Karpas-422 (cell line): ENCODE results near the gene AGAP1. TPM values are rescaled to one million over a fixed set of nuclear protein-coding genes. Genes with fewer than 3 reads are reported as not detected.

Experiments
- DNase-seq: peaks from one replicate; pipeline ENCODE4 v3.0.0-alpha.2; 2015
- H2AFZ ChIP-seq: fragments of 200-600 bp; sonication (generic); 2 replicates; pipeline ENCODE4 v1.6.1; 2014; ENCODE audit warnings: antibody characterized with exemption, low read length, mixed read lengths
- H3K27ac ChIP-seq: fragments of 200-600 bp; sonication (generic); 2 replicates; pipeline ENCODE4 v1.5.1; 2014; ENCODE audit warnings: mild to moderate bottlenecking, low read length, moderate library complexity
- H3K27me3 ChIP-seq: fragments of 200-600 bp; sonication (generic); 2 replicates; pipeline ENCODE4 v1.6.1; 2014; ENCODE audit warnings: low read length, mixed read lengths
- H3K36me3 ChIP-seq: fragments of 200-600 bp; sonication (generic); 2 replicates; pipeline ENCODE4 v1.6.1; 2014; ENCODE audit warnings: low read length, mixed read lengths; ENCODE audit not compliant: insufficient read depth
- H3K4me1 ChIP-seq: fragments of 200-600 bp; sonication (generic); 2 replicates; pipeline ENCODE4 v1.6.1; 2014; ENCODE audit warnings: mild to moderate bottlenecking, low read length, mixed read lengths
- H3K4me2 ChIP-seq: fragments of 200-600 bp; sonication (generic); 2 replicates; pipeline ENCODE4 v1.6.1; 2014; ENCODE audit warnings: low read length, low read depth, mild to moderate bottlenecking; ENCODE audit not compliant: poor library complexity, severe bottlenecking
- H3K4me3 ChIP-seq: fragments of 200-600 bp; sonication (generic); 2 replicates; pipeline ENCODE4 v1.5.1; 2014; ENCODE audit warnings: mild to moderate bottlenecking, antibody characterized with exemption, low read length, mixed read lengths
- H3K79me2 ChIP-seq: fragments of 200-600 bp; sonication (generic); 2 replicates; pipeline ENCODE4 v1.6.1; 2014; ENCODE audit warnings: mild to moderate bottlenecking, low read length, mixed read lengths
- H3K9ac ChIP-seq: fragments of 200-600 bp; sonication (generic); 2 replicates; pipeline ENCODE4 v1.6.0; 2014; ENCODE audit warnings: low read length
- H3K9me2 ChIP-seq: fragments of 200-600 bp; sonication (generic), shearing (Covaris generic); replicated peaks from 2 replicates; pipeline ENCODE4 v1.6.0; 2014; ENCODE audit warnings: mild to moderate bottlenecking, low read length, moderate library complexity; ENCODE audit not compliant: insufficient read depth
- H3K9me3 ChIP-seq: fragments of 300-700, 200-600 bp; sonication (generic); 2 replicates; pipeline ENCODE4 v1.6.1; 2014; ENCODE audit warnings: low read length, mixed read lengths
- H4K20me1 ChIP-seq: fragments of 200-600 bp; sonication (generic); 2 replicates; pipeline ENCODE4 v1.6.1; 2014; ENCODE audit warnings: mild to moderate bottlenecking, antibody characterized with exemption, low read length, low read depth; ENCODE audit not compliant: insufficient read depth
- total RNA-seq: library from RNA; depleted of rRNA; stranded (reverse); fragments of >200 nt; shearing (Covaris generic); gene quantifications from 2 replicates; pipeline ENCODE4 v1.2.3, GENCODE V29; 2014; ENCODE audit warnings: low replicate concordance

Gene AGAP1
- total RNA-seq, 1 experiment from 2014 or later, result not detected

- Histone ChIP-seq H3K36me3 (no peaks in the 10 kb centered on the region), H3K4me3 (no peak overlapping the region), H3K79me2 (no peaks in the 10 kb centered on the region), H3K9ac (no peak overlapping the region), H3K27ac (no peak overlapping the region), H3K27me3 (no peaks in the 10 kb centered on the region), H3K9me3 (no peaks in the 10 kb centered on the region), H3K4me1 (no peaks in the 10 kb centered on the region), H3K9me2 (no peaks in the 10 kb centered on the region), H4K20me1 (no peaks in the 10 kb centered on the region), H3K4me2 (no peak overlapping the region), H2AFZ (no peak overlapping the region)
- DNase-seq, result no peak
These were observed 363.8 kb downstream of the AGAP1 start for GRCh38 chr2:235857598-235857997.

DNA sequence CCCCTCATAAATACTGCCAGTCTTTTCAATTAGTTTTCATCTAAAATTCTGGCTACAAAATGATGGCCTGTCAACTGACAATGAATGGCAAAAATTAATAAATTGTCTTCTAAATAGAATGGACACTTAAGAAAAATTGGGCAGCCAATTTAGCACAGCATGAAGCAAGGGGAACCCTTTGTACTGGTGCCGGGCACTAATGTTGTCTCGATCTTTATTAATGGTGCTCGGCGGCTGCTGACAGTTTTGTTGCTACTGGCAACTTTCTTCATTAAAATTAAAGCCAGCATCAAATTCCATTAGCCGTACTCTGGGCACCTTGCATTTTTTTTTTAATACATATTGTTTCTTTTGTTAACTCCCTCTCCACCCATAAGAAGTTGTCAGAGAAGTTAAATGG lies 365.0 kb downstream of the AGAP1 start:
- Histone ChIP-seq H3K36me3 (no peaks in the 10 kb centered on the region), H3K27me3 (no peaks in the 10 kb centered on the region), H3K4me2 (no peak overlapping the region), H4K20me1 (no peaks in the 10 kb centered on the region), H3K79me2 (no peaks in the 10 kb centered on the region), H3K9me2 (no peaks in the 10 kb centered on the region), H3K27ac (no peak overlapping the region), H2AFZ (no peak overlapping the region), H3K4me3 (no peak overlapping the region), H3K9ac (no peak overlapping the region), H3K9me3 (no peaks in the 10 kb centered on the region), H3K4me1 (no peaks in the 10 kb centered on the region)
- DNase-seq, result no peak

- Histone ChIP-seq H3K9me3 (no peaks in the 10 kb centered on the region), H3K9ac (no peak overlapping the region), H4K20me1 (no peaks in the 10 kb centered on the region), H3K9me2 (no peaks in the 10 kb centered on the region), H3K27ac (no peak overlapping the region), H3K79me2 (no peaks in the 10 kb centered on the region), H3K27me3 (no peaks in the 10 kb centered on the region), H3K4me3 (no peak overlapping the region), H3K4me1 (no peaks in the 10 kb centered on the region), H3K36me3 (no peaks in the 10 kb centered on the region), H2AFZ (no peak overlapping the region), H3K4me2 (no peak overlapping the region)
- DNase-seq, result no peak
These were observed 365.8 kb downstream of the AGAP1 start for GRCh38 chr2:235859651-235860050.

DNA sequence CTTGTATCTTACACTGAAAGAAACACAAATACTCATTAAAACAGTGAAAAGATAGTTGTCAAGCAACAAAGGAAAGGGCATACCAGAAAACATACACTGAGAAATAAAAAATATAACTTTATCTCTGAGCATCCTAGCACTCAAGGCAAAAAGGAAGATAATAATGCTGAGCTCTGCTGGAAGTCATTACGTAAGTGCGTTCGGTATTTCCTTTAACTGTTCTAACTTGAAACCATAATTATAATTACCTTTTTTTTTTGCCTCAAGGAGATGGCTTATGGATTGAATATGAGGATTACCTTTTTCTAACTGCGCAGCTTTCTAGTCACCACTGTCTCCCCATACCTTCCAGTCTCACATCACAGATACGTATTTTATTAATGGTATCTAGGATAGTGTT lies 366.3 kb downstream of the AGAP1 start:
- no peak overlapping the region for H3K27ac ChIP-seq
- no peaks in the 10 kb centered on the region for H3K9me3 ChIP-seq
- H3K4me3 ChIP-seq, result no peak overlapping the region
- H3K9me2 ChIP-seq, result no peaks in the 10 kb centered on the region
- no peaks in the 10 kb centered on the region for H3K36me3 ChIP-seq
- H3K79me2 ChIP-seq, result no peaks in the 10 kb centered on the region
- H3K4me1 ChIP-seq, result no peaks in the 10 kb centered on the region
- no peaks in the 10 kb centered on the region for H3K27me3 ChIP-seq
- no peak for DNase-seq
- no peak overlapping the region for H3K9ac ChIP-seq
- H2AFZ ChIP-seq, result no peak overlapping the region
- H3K4me2 ChIP-seq, result no peak overlapping the region
- H4K20me1 ChIP-seq, result no peaks in the 10 kb centered on the region

DNA sequence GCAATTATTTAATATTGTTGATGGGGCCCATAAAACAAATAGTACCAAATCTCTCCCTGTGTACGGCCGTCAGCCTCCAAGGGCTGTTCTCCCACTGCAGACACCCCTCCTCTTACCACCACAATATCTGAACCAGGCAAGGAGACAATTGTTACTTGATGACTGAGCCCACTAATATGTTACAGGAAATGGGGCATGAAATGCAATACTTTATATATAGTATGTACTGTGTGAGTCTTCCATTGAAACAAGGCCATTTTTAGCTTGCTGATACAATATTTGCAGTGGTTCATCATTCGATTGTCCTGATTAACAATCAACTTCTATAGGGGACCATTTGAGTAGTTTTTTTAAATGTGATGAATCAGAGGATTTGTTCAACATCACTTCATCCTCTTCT lies 367.0 kb downstream of the AGAP1 start:
- no peak overlapping the region for H3K9ac ChIP-seq
- H3K79me2 ChIP-seq, result no peaks in the 10 kb centered on the region
- no peaks in the 10 kb centered on the region for H3K9me2 ChIP-seq

DNA sequence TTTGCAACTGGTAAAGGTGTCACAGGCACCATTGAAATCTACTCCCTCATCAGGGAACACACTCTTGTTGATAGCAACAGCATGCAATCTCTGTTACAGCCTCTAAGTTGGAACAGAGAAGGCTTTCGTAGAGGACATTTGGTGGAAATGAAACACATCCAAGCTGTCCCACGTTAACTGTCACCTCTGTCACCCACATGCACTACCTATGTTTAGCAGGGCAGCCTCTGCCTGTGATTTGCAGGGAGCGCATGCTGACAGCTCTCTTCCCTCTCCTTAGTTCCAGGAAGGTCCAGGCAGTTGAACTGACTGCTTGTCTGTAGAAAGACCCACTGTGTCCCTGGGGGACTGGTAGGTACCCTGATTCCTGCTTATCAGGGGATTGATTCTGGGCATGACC lies 367.5 kb downstream of the AGAP1 start:
- Histone ChIP-seq H3K79me2 (no peaks in the 10 kb centered on the region), H3K9me3 (no peaks in the 10 kb centered on the region), H3K4me3 (no peak overlapping the region), H4K20me1 (no peaks in the 10 kb centered on the region), H3K4me2 (no peak overlapping the region), H3K27ac (no peak overlapping the region), H3K4me1 (no peaks in the 10 kb centered on the region), H3K27me3 (no peaks in the 10 kb centered on the region), H2AFZ (no peak overlapping the region), H3K36me3 (no peaks in the 10 kb centered on the region), H3K9me2 (no peaks in the 10 kb centered on the region), H3K9ac (no peak overlapping the region)
- DNase-seq, result no peak

More for the DNA sequence above, 367.0 kb downstream of the AGAP1 start:
- no peak for DNase-seq
- H3K4me1 ChIP-seq, result no peaks in the 10 kb centered on the region
- no peaks in the 10 kb centered on the region for H4K20me1 ChIP-seq
- H3K27ac ChIP-seq, result no peak overlapping the region
- no peaks in the 10 kb centered on the region for H3K27me3 ChIP-seq
- no peaks in the 10 kb centered on the region for H3K36me3 ChIP-seq
- H2AFZ ChIP-seq, result no peak overlapping the region
- H3K4me3 ChIP-seq, result no peak overlapping the region
- H3K9me3 ChIP-seq, result no peaks in the 10 kb centered on the region
- H3K4me2 ChIP-seq, result no peak overlapping the region

DNA sequence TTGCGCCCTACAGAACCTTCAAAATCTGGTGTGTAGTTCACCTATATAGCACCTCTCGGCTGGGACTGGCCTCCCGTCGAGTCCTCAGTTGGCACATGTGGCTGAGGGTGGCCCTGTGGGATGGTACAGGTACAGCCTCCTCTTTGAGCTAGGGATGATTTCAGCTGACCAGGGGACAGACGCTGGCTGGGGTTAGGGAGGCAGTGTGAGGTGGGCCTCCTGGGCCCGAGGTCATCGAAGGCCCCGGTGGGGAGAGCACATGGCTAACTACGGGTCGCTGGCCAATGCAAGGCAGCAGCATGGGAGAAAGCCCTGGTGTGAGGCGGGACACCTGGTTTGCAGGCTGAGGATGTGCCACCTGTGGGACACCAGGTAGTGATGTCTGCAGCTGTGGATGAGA lies 369.6 kb downstream of the AGAP1 start:
- Histone ChIP-seq H3K36me3 (no peaks in the 10 kb centered on the region), H3K79me2 (no peaks in the 10 kb centered on the region), H3K9me2 (no peaks in the 10 kb centered on the region), H3K27me3 (no peaks in the 10 kb centered on the region), H4K20me1 (no peaks in the 10 kb centered on the region), H3K9me3 (no peaks in the 10 kb centered on the region), H3K9ac (no peak overlapping the region), H3K4me2 (no peak overlapping the region), H2AFZ (no peak overlapping the region), H3K27ac (no peak overlapping the region), H3K4me1 (no peaks in the 10 kb centered on the region), H3K4me3 (no peak overlapping the region)
- no peak for DNase-seq

DNA sequence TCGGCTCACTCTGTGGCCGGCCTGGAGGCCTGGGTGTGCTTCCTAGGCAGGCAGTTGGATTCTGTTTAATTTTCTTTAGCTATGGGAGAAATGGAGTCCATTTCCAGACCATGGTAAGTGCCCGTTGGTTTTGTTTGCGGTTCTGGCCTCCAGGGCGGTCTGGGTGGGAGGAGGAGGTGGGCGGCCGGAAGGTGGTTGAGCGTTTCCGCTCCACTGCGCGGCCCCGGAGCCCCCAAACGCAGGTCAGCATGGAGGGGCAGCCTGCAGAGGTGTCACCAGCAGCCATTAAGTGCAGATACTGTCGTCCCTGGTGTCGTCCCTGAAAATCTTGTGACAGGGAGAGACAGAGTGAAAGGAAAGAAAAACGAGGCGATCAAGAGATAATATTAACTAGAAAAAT lies 370.5 kb downstream of the AGAP1 start:
- H3K27me3 ChIP-seq, result no peaks in the 10 kb centered on the region
- no peaks in the 10 kb centered on the region for H4K20me1 ChIP-seq
- H3K4me2 ChIP-seq, result no peak overlapping the region
- no peaks in the 10 kb centered on the region for H3K4me1 ChIP-seq
- H3K27ac ChIP-seq, result no peak overlapping the region
- H3K4me3 ChIP-seq, result no peak overlapping the region
- H3K36me3 ChIP-seq, result no peaks in the 10 kb centered on the region
- no peak overlapping the region for H3K9ac ChIP-seq
- H3K79me2 ChIP-seq, result no peaks in the 10 kb centered on the region
- no peaks in the 10 kb centered on the region for H3K9me3 ChIP-seq
- no peak for DNase-seq
- H3K9me2 ChIP-seq, result no peaks in the 10 kb centered on the region
- H2AFZ ChIP-seq, result no peak overlapping the region
